ENCODE measurements around the gene SHROOM3. TPM values are rescaled to one million over a fixed set of nuclear protein-coding genes. Genes with fewer than 3 reads are reported as not detected.
"Not testable (repeated sequence)": the region's sequence is repeated elsewhere in the genome, so short reads cannot be mapped to it uniquely, and the experiment has no call there.

The SHROOM3 gene
- total RNA-seq, 2 experiments from 2014 or later = not detected

DNA sequence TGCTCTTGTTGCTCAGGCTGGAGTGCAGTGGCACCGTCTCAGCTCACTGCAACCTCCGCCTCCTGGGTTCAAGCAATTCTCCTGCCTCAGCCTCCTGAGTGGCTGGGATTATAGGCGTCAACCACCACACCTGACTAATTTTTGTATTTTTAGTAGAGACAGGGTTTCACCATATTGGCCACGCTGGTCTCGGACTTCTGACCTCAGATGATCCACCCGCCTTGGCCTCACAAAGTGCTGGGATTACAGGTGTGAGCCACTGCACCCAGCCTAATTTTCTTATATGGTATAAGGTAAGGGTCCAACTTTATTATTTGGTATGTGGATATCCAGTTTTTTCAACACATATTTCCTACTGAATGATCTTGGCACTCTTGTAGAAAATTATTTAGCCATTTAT is 19.0 kb downstream of the SHROOM3 start:
- CTCF ChIA-PET, POLR2A ChIA-PET, H3K9me3 Mint-ChIP-seq: not testable (repeated sequence)

DNA sequence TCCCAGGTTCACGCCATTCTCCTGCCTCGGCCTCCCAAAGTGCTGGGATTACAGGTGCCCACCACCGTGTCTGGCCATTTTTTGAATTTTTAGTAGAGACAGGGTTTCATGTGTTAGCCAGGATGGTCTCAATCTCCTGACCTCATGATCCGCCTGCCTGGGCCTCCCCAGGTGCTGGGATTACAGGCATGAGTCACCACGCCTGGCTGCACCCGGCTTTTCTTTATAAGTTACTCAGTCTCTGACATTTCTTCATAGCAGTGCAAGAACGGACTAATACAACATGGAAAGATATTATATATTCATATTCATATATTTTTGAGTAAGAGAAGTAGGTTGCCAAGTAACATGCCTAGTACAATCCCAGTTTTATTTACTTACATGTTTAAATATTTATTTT is 22.9 kb downstream of the SHROOM3 start:
- peaks cover 6% of the 10 kb centered on the region for H3K27me3 Mint-ChIP-seq

More for the DNA sequence above, 19.0 kb downstream of the SHROOM3 start:
- not testable (repeated sequence) for DNase-seq; H3K4me3 Mint-ChIP-seq; H3K27ac Mint-ChIP-seq; H3K4me1 Mint-ChIP-seq; H3K36me3 Mint-ChIP-seq (ENCODE audit: low read depth)
- peaks cover 17% of the 10 kb centered on the region for H3K27me3 Mint-ChIP-seq

DNA sequence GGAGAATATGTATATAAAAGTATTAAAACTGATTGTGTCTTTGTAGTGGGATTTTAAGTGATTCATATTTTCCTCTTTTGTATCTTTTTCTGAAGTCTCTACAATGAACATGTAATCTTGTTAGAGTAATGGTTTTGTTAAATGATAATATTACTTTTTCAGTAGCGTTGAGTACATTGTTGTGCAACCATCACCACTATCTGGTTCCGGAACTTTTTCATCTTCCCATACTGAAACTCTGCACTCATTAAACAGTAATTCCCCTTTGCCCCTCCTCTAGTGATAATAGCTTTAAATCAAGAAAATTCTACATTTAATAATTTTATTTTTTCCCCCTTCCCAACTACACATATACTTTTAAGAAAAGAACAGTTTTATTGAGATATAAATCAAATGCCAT is 23.3 kb downstream of the SHROOM3 start:
- H3K36me3 Mint-ChIP-seq (ENCODE audit: low read depth) = peaks cover 2% of the 10 kb centered on the region
- peaks cover 6% of the 10 kb centered on the region for H3K27me3 Mint-ChIP-seq
- H3K4me1 Mint-ChIP-seq = no peaks in the 10 kb centered on the region
- POLR2A ChIA-PET = no interaction called here
- H3K4me3 Mint-ChIP-seq = no peak overlapping the region
- CTCF ChIA-PET = no interaction called here
- no peak for DNase-seq
- H3K27ac Mint-ChIP-seq = no peak overlapping the region
- peaks cover 7% of the 10 kb centered on the region for H3K9me3 Mint-ChIP-seq

More for the DNA sequence above, 22.9 kb downstream of the SHROOM3 start:
- POLR2A ChIA-PET = no interaction called here
- Mint-ChIP-seq H3K36me3 (ENCODE audit: low read depth) (no peaks in the 10 kb centered on the region), H3K9me3 (peaks cover 3% of the 10 kb centered on the region), H3K27ac (no peak overlapping the region), H3K4me3 (no peak overlapping the region), H3K4me1 (no peaks in the 10 kb centered on the region)
- DNase-seq = no peak
- CTCF ChIA-PET = interaction anchor here (0.9 kb wide), 1 partner anchor 9 kb away, joined by 3 read pairs; no protein-coding TSS in a partner anchor

DNA sequence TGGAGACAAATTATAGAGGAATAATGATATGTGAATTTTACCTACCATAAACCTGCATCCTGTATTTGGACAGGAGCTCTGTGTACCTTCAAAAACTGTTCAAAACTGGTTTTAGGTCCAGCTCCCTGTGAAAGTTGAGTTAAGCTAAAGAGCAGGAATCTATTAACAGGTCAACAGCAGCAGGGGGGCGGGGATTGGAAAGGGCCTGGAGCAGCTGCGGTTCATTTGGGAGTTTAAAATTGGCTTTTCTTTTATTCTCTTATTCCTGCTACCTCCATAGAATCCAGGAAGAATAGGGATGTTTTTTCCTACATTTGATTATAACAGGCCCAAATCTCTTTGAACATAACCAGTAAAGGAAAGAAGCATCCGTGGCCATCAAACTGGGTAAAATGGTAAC is 23.8 kb downstream of the SHROOM3 start:
- peaks cover 2% of the 10 kb centered on the region for H3K36me3 Mint-ChIP-seq (ENCODE audit: low read depth)
- peaks cover 11% of the 10 kb centered on the region for H3K9me3 Mint-ChIP-seq
- no peaks in the 10 kb centered on the region for H3K4me1 Mint-ChIP-seq
- no peak for DNase-seq
- POLR2A ChIA-PET = no interaction called here
- peaks cover 2% of the 10 kb centered on the region for H3K27me3 Mint-ChIP-seq
- CTCF ChIA-PET = no interaction called here
- no peak overlapping the region for H3K27ac Mint-ChIP-seq
- H3K4me3 Mint-ChIP-seq = no peak overlapping the region

DNA sequence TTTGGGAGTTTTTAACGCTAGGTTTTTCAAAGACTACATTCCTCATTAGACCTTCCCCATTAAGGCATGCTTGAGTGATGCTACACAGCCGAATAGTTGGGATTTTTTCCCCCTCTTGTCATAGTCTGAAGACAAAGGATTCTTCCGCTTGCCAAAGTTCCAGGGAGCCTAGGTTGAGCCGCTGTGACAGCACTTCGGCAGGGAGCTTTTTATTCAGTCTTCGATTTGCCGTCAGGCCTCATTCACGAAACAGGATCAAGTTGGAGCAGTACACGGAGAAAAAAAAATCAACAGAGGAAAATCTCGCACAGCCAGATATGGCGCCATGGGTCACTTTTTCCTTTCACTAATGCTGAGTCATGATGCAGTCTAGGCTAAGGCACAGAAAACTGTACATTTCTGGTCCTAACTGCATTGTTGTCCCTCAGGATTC is 24.3 kb downstream of the SHROOM3 start:
- Mint-ChIP-seq H3K27me3 (peaks cover 1% of the 10 kb centered on the region), H3K9me3 (peaks cover 12% of the 10 kb centered on the region), H3K4me3 (no peak overlapping the region), H3K36me3 (ENCODE audit: low read depth) (peaks cover 2% of the 10 kb centered on the region), H3K27ac (no peak overlapping the region), H3K4me1 (no peaks in the 10 kb centered on the region)
- ChIA-PET POLR2A (no interaction called here), CTCF (no interaction called here)
- DNase-seq = no peak

DNA sequence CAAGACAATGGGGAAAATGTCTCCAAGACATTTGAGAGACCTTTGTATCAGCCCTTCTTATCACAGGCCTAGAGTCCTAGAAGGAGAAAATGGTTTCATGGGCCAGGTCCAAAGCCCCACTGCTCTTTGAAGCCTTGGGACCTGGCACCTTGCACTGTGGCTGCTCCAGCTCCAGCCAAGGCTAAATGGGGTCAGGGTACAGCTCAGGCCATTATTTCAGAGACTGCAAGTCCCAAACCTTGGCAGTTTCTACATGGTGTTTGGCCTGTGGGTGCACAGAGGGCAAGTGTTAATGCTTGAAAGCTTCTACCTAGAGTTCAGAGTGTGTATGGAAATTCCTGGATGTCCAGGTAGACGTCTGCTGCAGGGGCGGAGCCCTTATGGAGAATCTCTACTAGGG is 28.5 kb downstream of the SHROOM3 start:
- DNase-seq = no peak
- H3K27ac Mint-ChIP-seq = no peak overlapping the region
- no peaks in the 10 kb centered on the region for H3K4me1 Mint-ChIP-seq
- H3K27me3 Mint-ChIP-seq = no peaks in the 10 kb centered on the region
- no peak overlapping the region for H3K4me3 Mint-ChIP-seq
- H3K36me3 Mint-ChIP-seq (ENCODE audit: low read depth) = peaks cover 2% of the 10 kb centered on the region
- ChIA-PET POLR2A (no interaction called here), CTCF (interaction anchor here (0.7 kb wide), 1 partner anchor 1077 kb away, joined by 4 read pairs; no protein-coding TSS in a partner anchor)
- peaks cover 12% of the 10 kb centered on the region for H3K9me3 Mint-ChIP-seq

DNA sequence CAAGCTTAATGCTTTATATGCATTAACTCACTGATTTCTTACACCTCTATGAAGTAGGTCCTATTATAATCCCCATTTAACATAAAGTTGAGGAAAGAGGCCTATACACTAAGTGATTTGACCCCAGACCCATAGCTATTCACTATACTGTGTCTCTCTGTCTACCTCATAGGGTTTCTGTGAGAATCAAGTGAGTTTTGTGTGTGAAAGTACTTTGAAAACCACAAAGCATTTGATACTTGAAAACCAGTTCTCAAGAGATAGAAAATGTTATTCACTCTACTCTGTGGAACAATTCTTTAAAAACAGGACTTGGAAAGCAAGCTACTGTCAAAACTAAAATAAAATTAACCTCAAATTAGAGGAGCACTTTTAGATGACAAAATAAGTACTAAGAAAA is 35.0 kb downstream of the SHROOM3 start:
- no peaks in the 10 kb centered on the region for H3K36me3 Mint-ChIP-seq (ENCODE audit: low read depth)
- no peak overlapping the region for H3K4me3 Mint-ChIP-seq
- no peaks in the 10 kb centered on the region for H3K9me3 Mint-ChIP-seq
- CTCF ChIA-PET = interaction anchor here (0.6 to 1.1 kb wide), 3 partner anchors 18 to 1876 kb away, joined by 3 to 6 read pairs (median 4); no protein-coding TSS in a partner anchor
- DNase-seq = no peak
- H3K4me1 Mint-ChIP-seq = no peaks in the 10 kb centered on the region
- no peak overlapping the region for H3K27ac Mint-ChIP-seq
- peaks cover 8% of the 10 kb centered on the region for H3K27me3 Mint-ChIP-seq
- POLR2A ChIA-PET = no interaction called here

DNA sequence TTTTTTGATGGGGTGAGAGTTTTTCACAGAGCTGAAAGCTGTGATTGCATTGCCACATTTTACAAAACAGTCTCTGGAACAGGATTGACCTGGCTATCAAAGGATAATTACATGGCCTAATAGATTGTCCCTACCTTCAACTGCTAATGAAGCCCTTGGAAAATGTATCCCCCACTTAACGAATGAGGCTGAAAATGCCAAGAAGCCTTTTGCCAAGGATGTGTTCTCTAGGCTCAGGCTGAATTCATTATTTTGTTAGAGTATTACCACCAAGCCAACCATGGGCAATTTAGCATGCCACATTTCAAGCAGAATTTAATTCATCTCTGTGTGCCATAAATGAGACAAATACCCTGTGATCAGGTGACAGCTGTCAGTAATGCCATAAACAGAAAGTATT is 35.5 kb downstream of the SHROOM3 start:
- H3K27ac Mint-ChIP-seq = no peak overlapping the region
- DNase-seq = no peak
- H3K9me3 Mint-ChIP-seq = no peaks in the 10 kb centered on the region
- H3K27me3 Mint-ChIP-seq = peaks cover 10% of the 10 kb centered on the region
- CTCF ChIA-PET = interaction anchor here (0.6 kb wide), 1 partner anchor 1875 kb away, joined by 6 read pairs; no protein-coding TSS in a partner anchor
- no peaks in the 10 kb centered on the region for H3K4me1 Mint-ChIP-seq
- no peaks in the 10 kb centered on the region for H3K36me3 Mint-ChIP-seq (ENCODE audit: low read depth)
- POLR2A ChIA-PET = no interaction called here
- H3K4me3 Mint-ChIP-seq = no peak overlapping the region

DNA sequence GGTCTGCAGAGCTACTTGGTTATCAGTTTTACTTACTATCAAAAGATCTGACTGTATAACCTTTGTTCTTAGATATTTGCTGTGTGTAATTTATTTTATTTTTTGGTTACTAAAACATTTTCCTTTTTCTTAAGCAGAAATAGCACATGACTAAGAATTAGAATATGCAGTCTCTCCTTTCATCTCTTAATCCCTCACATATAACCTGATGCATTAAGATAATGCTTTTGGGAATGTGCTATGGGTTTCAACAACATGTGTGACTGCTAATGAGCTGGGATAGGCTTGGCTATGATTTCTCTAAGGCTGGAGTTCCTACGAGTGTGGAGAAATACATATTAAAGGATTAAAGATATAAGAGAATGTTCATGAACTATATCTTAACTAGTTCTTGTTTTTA is 41.5 kb downstream of the SHROOM3 start:
- CTCF ChIA-PET = interaction anchor here (1.8 kb wide), 1 partner anchor 12 kb away, joined by 3 read pairs; no protein-coding TSS in a partner anchor
- POLR2A ChIA-PET = no interaction called here
- no peak for DNase-seq
- H3K27me3 Mint-ChIP-seq = peaks cover 21% of the 10 kb centered on the region
- H3K9me3 Mint-ChIP-seq = peaks cover 5% of the 10 kb centered on the region
- no peak overlapping the region for H3K4me3 Mint-ChIP-seq
- no peaks in the 10 kb centered on the region for H3K4me1 Mint-ChIP-seq
- H3K27ac Mint-ChIP-seq = no peak overlapping the region
- H3K36me3 Mint-ChIP-seq (ENCODE audit: low read depth) = no peaks in the 10 kb centered on the region

DNA sequence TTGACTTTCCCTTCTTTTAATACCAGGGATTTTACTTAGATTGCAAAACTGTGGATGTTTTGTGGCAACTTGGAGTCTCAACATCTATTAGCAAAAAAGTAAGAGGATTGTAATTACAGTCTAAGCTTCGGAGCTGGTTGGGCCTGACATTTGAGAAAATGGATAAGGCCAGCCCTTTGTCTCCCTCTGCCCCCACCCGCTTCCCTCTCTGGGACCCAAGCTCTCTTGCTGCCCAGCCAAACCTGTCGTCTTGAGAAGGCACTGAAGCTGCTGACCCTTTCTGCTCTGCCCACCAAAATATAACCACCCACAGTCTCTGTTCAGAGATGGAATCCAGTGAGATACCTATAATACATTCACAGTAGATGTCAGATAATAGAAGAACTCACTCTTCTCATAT is 49.6 kb downstream of the SHROOM3 start:
- CTCF ChIA-PET = interaction anchor here (1.3 kb wide), 1 partner anchor 304 kb away, joined by 3 read pairs; no protein-coding TSS in a partner anchor

DNA sequence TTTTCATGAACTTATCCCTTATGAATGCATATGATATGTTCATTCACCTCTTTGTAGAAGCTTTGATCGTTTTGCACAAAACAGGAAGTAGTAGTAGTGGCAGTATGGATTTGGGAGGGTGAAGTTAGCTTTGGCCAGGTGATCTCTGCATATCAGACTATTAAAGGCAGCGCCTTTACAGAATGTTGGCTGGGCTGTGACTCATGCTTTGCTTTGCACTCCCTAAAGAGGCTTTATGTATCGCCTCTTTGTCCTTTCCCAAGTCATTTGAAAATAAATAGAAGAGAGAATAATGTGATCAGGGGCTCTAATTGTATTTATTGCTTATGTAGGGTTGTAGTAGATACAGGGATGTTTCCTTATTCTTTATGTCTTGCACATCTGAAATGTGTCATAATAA is 50.4 kb downstream of the SHROOM3 start:
- Mint-ChIP-seq H3K4me1 (no peaks in the 10 kb centered on the region), H3K36me3 (ENCODE audit: low read depth) (no peaks in the 10 kb centered on the region), H3K9me3 (peaks cover 4% of the 10 kb centered on the region), H3K27ac (no peak overlapping the region), H3K27me3 (peaks cover 11% of the 10 kb centered on the region), H3K4me3 (no peak overlapping the region)
- CTCF ChIA-PET = interaction anchor here (0.6 to 1.3 kb wide), 2 partner anchors 305 to 388 kb away, joined by 3 to 4 read pairs; no protein-coding TSS in a partner anchor
- no peak for DNase-seq
- POLR2A ChIA-PET = no interaction called here

More for the DNA sequence above, 49.6 kb downstream of the SHROOM3 start:
- H3K27me3 Mint-ChIP-seq = peaks cover 14% of the 10 kb centered on the region
- DNase-seq = no peak
- POLR2A ChIA-PET = no interaction called here
- H3K27ac Mint-ChIP-seq = no peak overlapping the region
- no peaks in the 10 kb centered on the region for H3K36me3 Mint-ChIP-seq (ENCODE audit: low read depth)
- peaks cover 5% of the 10 kb centered on the region for H3K9me3 Mint-ChIP-seq
- H3K4me3 Mint-ChIP-seq = no peak overlapping the region
- no peaks in the 10 kb centered on the region for H3K4me1 Mint-ChIP-seq

DNA sequence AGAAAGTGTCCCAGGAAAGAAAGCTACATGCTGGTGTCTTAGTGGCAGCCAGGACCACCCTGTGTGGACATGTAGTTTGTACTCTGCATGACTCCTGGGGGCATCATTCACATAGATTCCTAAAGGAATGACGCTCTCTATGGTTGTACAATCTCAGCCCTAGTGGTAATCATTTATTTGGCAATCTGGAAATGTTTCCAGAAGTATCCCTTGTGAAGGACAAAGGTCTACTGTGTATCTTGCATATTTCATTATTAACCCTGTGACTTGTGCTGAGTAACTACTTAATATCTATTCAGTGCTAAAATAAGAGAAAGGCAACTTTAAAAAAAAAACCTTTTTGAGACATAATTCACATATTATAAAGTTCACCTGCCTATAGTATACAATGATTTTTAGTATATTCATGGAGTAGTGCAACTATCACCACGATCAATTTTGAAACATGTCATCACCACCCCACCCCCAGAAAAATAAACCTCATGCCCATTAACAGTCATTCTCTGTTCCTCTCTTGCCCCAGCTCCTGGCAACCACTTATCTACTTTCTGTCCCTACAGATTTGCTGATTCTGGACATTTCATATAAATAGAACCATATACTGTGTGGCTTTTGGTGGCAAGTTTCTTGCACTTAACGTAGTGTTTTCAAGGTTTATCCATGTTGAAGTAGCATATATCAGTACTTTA is 51.7 kb downstream of the SHROOM3 start:
- Mint-ChIP-seq H3K27me3 (peaks cover 3% of the 10 kb centered on the region), H3K4me3 (no peak overlapping the region), H3K27ac (no peak overlapping the region), H3K9me3 (no peaks in the 10 kb centered on the region), H3K4me1 (no peaks in the 10 kb centered on the region), H3K36me3 (ENCODE audit: low read depth) (no peaks in the 10 kb centered on the region)
- CTCF ChIA-PET = no interaction called here
- POLR2A ChIA-PET = no interaction called here
- no peak for DNase-seq

DNA sequence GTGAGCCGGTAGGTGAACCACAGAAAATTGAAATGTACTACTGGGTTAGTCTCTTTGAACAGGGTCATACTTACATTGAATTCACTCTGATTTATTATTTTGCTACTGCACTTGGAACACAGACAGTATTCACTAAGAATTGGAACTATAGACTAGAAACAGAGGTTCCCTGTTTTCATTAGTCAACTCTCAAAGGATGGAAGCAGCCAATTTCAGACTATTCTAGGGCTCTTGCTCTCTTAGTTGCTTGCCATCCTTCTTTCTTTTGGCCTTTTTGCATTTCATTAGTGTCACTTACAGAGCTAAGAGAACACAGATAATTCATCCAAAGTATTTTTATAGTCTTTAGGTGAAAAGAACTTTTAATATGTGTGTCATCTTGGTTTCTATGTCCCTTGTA is 52.6 kb downstream of the SHROOM3 start:
- ChIA-PET POLR2A (no interaction called here), CTCF (interaction anchor here (1.1 to 1.4 kb wide), 2 partner anchors 10 to 18 kb away, joined by 3 to 4 read pairs; no protein-coding TSS in a partner anchor)
- Mint-ChIP-seq H3K27me3 (peaks cover 3% of the 10 kb centered on the region), H3K4me3 (no peak overlapping the region), H3K4me1 (no peaks in the 10 kb centered on the region), H3K9me3 (no peaks in the 10 kb centered on the region), H3K27ac (no peak overlapping the region), H3K36me3 (ENCODE audit: low read depth) (no peaks in the 10 kb centered on the region)
- DNase-seq = no peak

DNA sequence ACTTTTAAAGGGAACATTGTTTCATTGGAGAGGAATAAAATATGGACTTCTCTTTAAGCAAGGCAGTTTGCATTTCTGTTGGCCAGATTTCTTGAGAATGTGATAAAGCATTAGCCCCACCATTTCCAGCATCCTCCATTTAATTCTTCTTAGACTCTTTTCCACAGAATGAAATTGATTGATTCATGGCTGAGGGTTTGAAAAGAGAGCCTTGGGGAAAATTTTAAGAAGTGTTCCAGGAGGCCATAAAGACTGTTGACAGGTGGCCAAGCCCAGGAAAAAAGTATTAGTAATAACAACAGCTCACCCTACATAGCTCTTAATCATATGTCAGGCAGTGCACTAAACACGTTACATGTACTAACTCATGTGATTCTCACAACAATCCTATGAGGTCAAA is 53.4 kb downstream of the SHROOM3 start:
- DNase-seq = no peak
- H3K36me3 Mint-ChIP-seq (ENCODE audit: low read depth) = no peaks in the 10 kb centered on the region
- CTCF ChIA-PET = interaction anchor here (1.1 to 1.4 kb wide), 2 partner anchors 11 to 19 kb away, joined by 3 to 4 read pairs; no protein-coding TSS in a partner anchor
- no peaks in the 10 kb centered on the region for H3K9me3 Mint-ChIP-seq
- peaks cover 3% of the 10 kb centered on the region for H3K27me3 Mint-ChIP-seq
- POLR2A ChIA-PET = no interaction called here
- no peak overlapping the region for H3K27ac Mint-ChIP-seq
- H3K4me1 Mint-ChIP-seq = no peaks in the 10 kb centered on the region
- H3K4me3 Mint-ChIP-seq = no peak overlapping the region

All from activated CD4-positive, alpha-beta T cell treated with anti-CD3 and anti-CD28 coated beads, Interleukin-2, amount 10 ng/mL, durations not matched to agents 7 days and 5 days (primary cell).